GM12878 (cell line): ENCODE data around the gene PRR5L. TPM values are rescaled to one million over a fixed set of nuclear protein-coding genes. Genes with fewer than 3 reads are reported as not detected.

Experiments used
- ATAC-seq: fragments of 200-7000 bp; cut with Tn5 transposase; 3 replicates; pipeline ENCODE4 v1.9.1; 2020; ENCODE audit warnings: mild to moderate bottlenecking, moderate library complexity
- BruUV-seq: library from RNA; stranded (reverse); fragments of 400-500 nt; replicated peaks from 2 replicates; lab custom pipeline; 2021; lab: Mats Ljungman, UMichigan
- CTCF ChIA-PET: fragments of 300-600 bp; sonication (Branson Sonifier 250); formaldehyde crosslinking; extraction: SDS; loops from one replicate; lab custom pipeline; 2021; ENCODE audit warnings: inconsistent platforms; lab: Yijun Ruan, JAX
- POLR2A ChIA-PET: fragments of 350-600 bp; formaldehyde crosslinking; extraction: SDS; loops from one replicate; lab custom pipeline; 2021; ENCODE audit warnings: inconsistent platforms; lab: Charles Lee
- RAD21 ChIA-PET: fragments of 300-600 bp; sonication (Branson Sonifier 250); formaldehyde crosslinking; loops from one replicate; lab custom pipeline; 2023; ENCODE audit warnings: antibody characterized with exemption; ENCODE audit not compliant: unreplicated experiment; lab: Charles Lee
- SMC1A ChIA-PET: fragments of 300-600 bp; sonication (Branson Sonifier 250); formaldehyde crosslinking; loops from one replicate; lab custom pipeline; 2023; ENCODE audit not compliant: unreplicated experiment, uncharacterized antibody; lab: Charles Lee
- DNase-seq: peaks from one replicate; pipeline ENCODE4 v3.0.0-alpha.2; 2011; ENCODE audit warnings: low read depth, low spot score
- FAIRE-seq: peaks from 3 replicates; lab custom pipeline; 2011; peaks lifted over from hg19 to GRCh38; lab: Jason Lieb, UNC
- H2AFZ ChIP-seq: 2 replicates; pipeline ENCODE4 v1.6.0; 2011; ENCODE audit warnings: low read depth, low read length, control low read depth; ENCODE audit not compliant: control insufficient read depth
- H3K27ac ChIP-seq: 2 replicates; pipeline ENCODE4 v1.5.1; 2011; ENCODE audit warnings: control low read depth; ENCODE audit not compliant: control insufficient read depth, insufficient read depth
- H3K27me3 ChIP-seq, 2 experiments: replicated peaks in 1 of 2; 2 replicates each; pipeline versions ENCODE4 v1.6.0 to v1.6.1; 2011; ENCODE audit warnings: low read length in 1 of 2; ENCODE audit not compliant: control insufficient read depth in 2 of 2, insufficient read depth in 2 of 2
- H3K36me3 ChIP-seq, 2 experiments: 2 replicates each; pipeline ENCODE4 v1.5.1; 2011; ENCODE audit warnings: low read length in 1 of 2; ENCODE audit not compliant: control insufficient read depth in 2 of 2, insufficient read depth in 2 of 2
- H3K4me1 ChIP-seq: 2 replicates; pipeline ENCODE4 v1.6.1; 2011; ENCODE audit warnings: mild to moderate bottlenecking, low read length, moderate library complexity, mixed read lengths; ENCODE audit not compliant: control insufficient read depth, insufficient read depth
- H3K4me2 ChIP-seq: 2 replicates; pipeline ENCODE4 v1.6.0; 2011; ENCODE audit warnings: control low read depth; ENCODE audit not compliant: control insufficient read depth, insufficient read depth
- H3K4me3 ChIP-seq: fragments of 200-600 bp; sonication (generic); 2 replicates; pipeline ENCODE4 v1.5.1; 2016
- H3K79me2 ChIP-seq: 2 replicates; pipeline ENCODE4 v1.6.0; 2011; ENCODE audit warnings: low read length; ENCODE audit not compliant: control insufficient read depth, insufficient read depth
- H3K9ac ChIP-seq: 2 replicates; pipeline ENCODE4 v1.8.0; 2011; ENCODE audit warnings: low read length, control low read depth, mixed read lengths; ENCODE audit not compliant: control insufficient read depth, insufficient read depth
- H3K9me3 ChIP-seq: replicated peaks from 3 replicates; pipeline ENCODE4 v1.5.1; 2011; ENCODE audit warnings: mild to moderate bottlenecking, low read length; ENCODE audit not compliant: control insufficient read depth, insufficient read depth
- H4K20me1 ChIP-seq: 2 replicates; pipeline ENCODE4 v1.6.0; 2011; ENCODE audit not compliant: control insufficient read depth, insufficient read depth
- RAD21 ChIP-seq: IDR thresholded peaks from 2 replicates; pipeline ENCODE4 v1.6.1; 2011; ENCODE audit warnings: mild to moderate bottlenecking, low read depth, low read length, moderate library complexity; ENCODE audit not compliant: insufficient read depth
- RFX5 ChIP-seq: IDR thresholded peaks from 2 replicates; pipeline ENCODE4 v1.6.1; 2011; ENCODE audit warnings: low read depth, low read length, improper control_type of control experiment
- WGBS: methylation state at CpG from one replicate; pipeline ENCODE4 v1.1.6; 2016; ENCODE audit warnings: low lambda C conversion rate; ENCODE audit not compliant: insufficient replicate concordance, insufficient coverage; ENCODE audit errors: missing lambda C conversion rate; 5-methylcytosine and 5-hydroxymethylcytosine counted together
- in situ Hi-C: fragments of 300-500 bp; cut with MboI; formaldehyde crosslinking; loops from 9 replicates; pipeline ENCODE4 v1.14.3; 2018; ENCODE audit warnings: mixed read lengths
- intact Hi-C: fragments of 100-400 bp; cut with micrococcal nuclease; formaldehyde crosslinking; loops from one replicate; pipeline ENCODE4 v1.14.2; 2022; ENCODE audit not compliant: unreplicated experiment
- polyA plus RNA-seq, 11 experiments: library from polyadenylated mRNA; depleted of rRNA in 4 of 11; unstranded in 6 of 11; stranded (reverse) in 5 of 11; fragments of >200 nt; fragmentation: Nextera tagmentation in 4 of 11; fragmentation: Illumina TruSeq in 1 of 11; extraction: Ambion mirVana in 4 of 11; extraction: Trizol in 1 of 11; gene quantifications; 1 replicate in 1 of 11; 2 replicates in 10 of 11; pipeline versions ENCODE4 v1.2.1 to v1.2.3, GENCODE V29; 2011 to 2016; ENCODE audit warnings: inconsistent platforms in 2 of 11, missing spikeins in 2 of 11, low read depth in 1 of 11
- total RNA-seq, 4 experiments: library from RNA; depleted of rRNA in 3 of 4; stranded (reverse); fragments of >200 nt in 3 of 4; fragmentation: Illumina TruSeq in 1 of 4; extraction: Trizol in 1 of 4; gene quantifications; 2 replicates each; pipeline versions ENCODE4 v1.2.1 to v1.2.3, GENCODE V29; 2013 to 2021
- TF ChIP-seq, protein P1 (sequence below), 3 experiments: IDR thresholded peaks in 2 of 3; conservative IDR thresholded peaks in 1 of 3; 2 replicates each; pipeline ENCODE4 v1.5.1; 2011; ENCODE audit warnings: low read depth in 3 of 3, low read length in 3 of 3, mild to moderate bottlenecking in 3 of 3, control low read depth in 2 of 3, moderate library complexity in 2 of 3, inconsistent platforms in 1 of 3, mixed read lengths in 1 of 3; ENCODE audit not compliant: control insufficient read depth in 2 of 3, insufficient read depth in 1 of 3; ENCODE audit errors: extremely low read depth in 1 of 3

Gene PRR5L
- total and polyA plus RNA-seq, 10 of the 15 experiments (the other 5 are each of a cell fraction or from before 2014, with no cell fraction given) = 0.11 to 4.2 (median 0.67) TPM; not detected in 1

DNA sequence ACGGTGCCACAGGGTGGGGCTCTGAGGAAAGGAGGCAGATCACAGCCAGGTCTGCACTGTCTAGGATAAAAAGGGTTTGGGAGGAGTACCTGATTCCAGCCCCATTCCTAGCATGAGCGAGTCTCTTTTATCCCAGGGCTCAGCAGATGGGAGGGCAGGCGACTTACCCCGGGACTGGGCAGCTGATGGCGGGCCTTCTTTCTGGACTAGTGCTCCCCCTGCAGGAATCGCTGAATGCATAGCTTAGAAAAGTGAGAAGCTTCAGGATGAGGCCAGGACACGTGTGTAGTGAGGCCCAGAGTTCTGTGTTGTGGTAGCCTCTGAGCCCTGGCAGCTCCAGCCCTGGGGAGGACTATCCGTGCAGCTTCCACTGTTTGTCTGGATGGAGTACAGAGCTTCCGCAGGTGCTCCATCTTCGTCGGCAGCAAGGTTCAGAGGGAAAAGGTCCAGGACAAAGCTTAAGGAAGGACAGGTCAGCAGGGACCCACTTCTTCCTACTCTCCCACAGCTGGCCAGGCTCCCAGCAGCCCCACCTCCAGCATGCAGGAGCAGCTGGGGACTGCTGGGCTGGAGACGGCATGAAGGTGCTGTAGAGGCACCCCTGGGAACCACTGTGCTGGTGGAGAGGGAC, 37.2 kb upstream of the PRR5L start:
- POLR2A ChIA-PET = interaction anchor here (0.8 kb wide), 1 partner anchor 19 kb away, joined by 3 read pairs; no protein-coding TSS in a partner anchor
- WGBS = 38% methylated on average over 12 of the region's 12 CpGs

More for the DNA sequence above, 37.2 kb upstream of the PRR5L start:
- no peaks in the 10 kb centered on the region; a peak in 1 of 4 replicates for H3K27me3 ChIP-seq
- ChIA-PET RAD21 (interaction anchor here (0.6 to 1.7 kb wide), 9 partner anchors 9 to 643 kb away, joined by 3 to 26 read pairs (median 6); no protein-coding TSS in a partner anchor), SMC1A (interaction anchor here (0.6 to 1.8 kb wide), 7 partner anchors 97 to 660 kb away, joined by 3 to 6 read pairs (median 3); no protein-coding TSS in a partner anchor), CTCF (interaction anchor here (0.6 to 4.1 kb wide), 24 partner anchors 9 to 753 kb away, joined by 3 to 25 read pairs (median 3); partner anchors contain the start of gene PAMR1)
- no peaks in the 10 kb centered on the region for H3K79me2 ChIP-seq
- H3K27ac ChIP-seq = no peak overlapping the region
- no peaks in the 10 kb centered on the region; the same call in 2 of the 3 replicates for H3K9me3 ChIP-seq
- intact Hi-C loops (loop anchor here (2.0 to 5.0 kb wide), 3 partner anchors 107 to 642 kb away; no protein-coding TSS in a partner anchor), in situ Hi-C loops (no loop called here)
- no TSS peak for BruUV-seq
- no peaks in the 10 kb centered on the region for H3K36me3 ChIP-seq
- H2AFZ ChIP-seq = no peak overlapping the region
- no peaks in the 10 kb centered on the region for H4K20me1 ChIP-seq
- H3K4me1 ChIP-seq = no peaks in the 10 kb centered on the region
- TF ChIP-seq, protein P1, sequence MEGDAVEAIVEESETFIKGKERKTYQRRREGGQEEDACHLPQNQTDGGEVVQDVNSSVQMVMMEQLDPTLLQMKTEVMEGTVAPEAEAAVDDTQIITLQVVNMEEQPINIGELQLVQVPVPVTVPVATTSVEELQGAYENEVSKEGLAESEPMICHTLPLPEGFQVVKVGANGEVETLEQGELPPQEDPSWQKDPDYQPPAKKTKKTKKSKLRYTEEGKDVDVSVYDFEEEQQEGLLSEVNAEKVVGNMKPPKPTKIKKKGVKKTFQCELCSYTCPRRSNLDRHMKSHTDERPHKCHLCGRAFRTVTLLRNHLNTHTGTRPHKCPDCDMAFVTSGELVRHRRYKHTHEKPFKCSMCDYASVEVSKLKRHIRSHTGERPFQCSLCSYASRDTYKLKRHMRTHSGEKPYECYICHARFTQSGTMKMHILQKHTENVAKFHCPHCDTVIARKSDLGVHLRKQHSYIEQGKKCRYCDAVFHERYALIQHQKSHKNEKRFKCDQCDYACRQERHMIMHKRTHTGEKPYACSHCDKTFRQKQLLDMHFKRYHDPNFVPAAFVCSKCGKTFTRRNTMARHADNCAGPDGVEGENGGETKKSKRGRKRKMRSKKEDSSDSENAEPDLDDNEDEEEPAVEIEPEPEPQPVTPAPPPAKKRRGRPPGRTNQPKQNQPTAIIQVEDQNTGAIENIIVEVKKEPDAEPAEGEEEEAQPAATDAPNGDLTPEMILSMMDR (IDR thresholded peaks at IDR 0.05 in 2 of 3, conservative IDR thresholded peaks at IDR 0.05 in 1 of 3; ENCODE audit: control insufficient read depth in 2 of 3, extremely low read depth in 1 of 3, insufficient read depth in 1 of 3, low read depth in 3 of 3, low read length in 3 of 3) = peak; percentile 42 to 45 (median 43); a peak in 5 of 6 replicates
- TF ChIP-seq RFX5 = no peak
- peak; percentile 62 for TF ChIP-seq RAD21
- H3K9ac ChIP-seq = no peak overlapping the region
- H3K4me2 ChIP-seq = no peak overlapping the region
- FAIRE-seq = no peak
- no peak for DNase-seq
- ATAC-seq = peak; percentile 87
- H3K4me3 ChIP-seq = no peak overlapping the region
